MM.1S (cell line): ENCODE measurements around the gene TTL.

Experiments used
- EZH2phosphoT487 ChIP-seq: fragments of 300-600 bp; sonication (generic); IDR thresholded peaks from 2 replicates; pipeline ENCODE4 v1.6.1; 2018; ENCODE audit warnings: antibody characterized with exemption, low read length
- TF ChIP-seq, protein P1 (sequence below): fragments of 300-600 bp; sonication (generic); IDR thresholded peaks from 2 replicates; pipeline ENCODE4 v1.5.1; 2016; ENCODE audit warnings: antibody characterized with exemption, low read length, mixed read lengths

DNA sequence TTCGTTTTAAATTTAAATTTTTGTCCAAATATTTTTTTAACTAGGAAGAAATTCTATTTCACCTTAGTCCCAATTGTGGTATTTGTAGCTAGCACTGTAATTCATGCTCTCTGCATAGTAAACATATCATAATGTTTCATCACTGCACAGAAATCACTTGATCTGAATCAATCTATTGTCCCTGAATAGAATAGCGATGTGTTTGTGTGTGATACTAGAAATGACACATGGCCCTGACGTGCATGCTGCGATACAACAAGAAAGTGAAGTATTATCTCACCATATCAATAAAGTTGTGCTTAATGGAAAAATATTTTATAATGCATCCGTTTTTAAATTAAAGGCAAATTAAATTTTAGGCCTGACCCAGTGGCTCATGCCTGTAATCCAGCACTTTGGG, 10.0 kb downstream of the TTL start:
- TF ChIP-seq, protein P1, sequence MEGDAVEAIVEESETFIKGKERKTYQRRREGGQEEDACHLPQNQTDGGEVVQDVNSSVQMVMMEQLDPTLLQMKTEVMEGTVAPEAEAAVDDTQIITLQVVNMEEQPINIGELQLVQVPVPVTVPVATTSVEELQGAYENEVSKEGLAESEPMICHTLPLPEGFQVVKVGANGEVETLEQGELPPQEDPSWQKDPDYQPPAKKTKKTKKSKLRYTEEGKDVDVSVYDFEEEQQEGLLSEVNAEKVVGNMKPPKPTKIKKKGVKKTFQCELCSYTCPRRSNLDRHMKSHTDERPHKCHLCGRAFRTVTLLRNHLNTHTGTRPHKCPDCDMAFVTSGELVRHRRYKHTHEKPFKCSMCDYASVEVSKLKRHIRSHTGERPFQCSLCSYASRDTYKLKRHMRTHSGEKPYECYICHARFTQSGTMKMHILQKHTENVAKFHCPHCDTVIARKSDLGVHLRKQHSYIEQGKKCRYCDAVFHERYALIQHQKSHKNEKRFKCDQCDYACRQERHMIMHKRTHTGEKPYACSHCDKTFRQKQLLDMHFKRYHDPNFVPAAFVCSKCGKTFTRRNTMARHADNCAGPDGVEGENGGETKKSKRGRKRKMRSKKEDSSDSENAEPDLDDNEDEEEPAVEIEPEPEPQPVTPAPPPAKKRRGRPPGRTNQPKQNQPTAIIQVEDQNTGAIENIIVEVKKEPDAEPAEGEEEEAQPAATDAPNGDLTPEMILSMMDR, result no peak
- TF ChIP-seq EZH2phosphoT487, result no peak
